Prostate gland (tissue), 2 donors: Measurements from ENCODE around the gene CSTPP1. TPM values are rescaled to one million over a fixed set of nuclear protein-coding genes. Genes with fewer than 3 reads are reported as not detected.

Experiments
- DNase-seq: peaks from one replicate; pipeline ENCODE4 v3.0.0-alpha.2; 2019; ENCODE audit warnings: low spot score
- H3K27ac ChIP-seq, 2 donors: fragments of 200-600 bp; sonication (generic); 2 replicates each; pipeline ENCODE4 v1.5.1; 2017 to 2019
- H3K27me3 ChIP-seq: fragments of 200-600 bp; sonication (generic); replicated peaks from 2 replicates; pipeline ENCODE4 v1.5.1; 2019; ENCODE audit not compliant: insufficient read depth
- H3K36me3 ChIP-seq, 2 donors: fragments of 200-600 bp; sonication (generic); 1 replicate in 1 of 2; 2 replicates in 1 of 2; pipeline versions ENCODE4 v1.5.1 to v1.8.1; 2017 to 2019
- H3K4me1 ChIP-seq: fragments of 200-600 bp; sonication (generic); replicated peaks from 2 replicates; pipeline ENCODE4 v1.5.1; 2019
- H3K4me3 ChIP-seq, 2 donors: fragments of 200-600 bp; sonication (generic); 2 replicates each; pipeline ENCODE4 v1.5.1; 2017 to 2019
- H3K9me3 ChIP-seq: fragments of 200-600 bp; sonication (generic); 2 replicates; pipeline ENCODE4 v1.5.1; 2017
- CTCF ChIP-seq, 4 experiments: fragments of 200-600 bp in 2 of 4; fragments of 450-650 bp in 2 of 4; sonication (generic) in 2 of 4; IDR thresholded peaks; 1 replicate in 3 of 4; 2 replicates in 1 of 4; pipeline ENCODE4 v1.5.1; 2016 to 2019; ENCODE audit warnings: antibody characterized with exemption in 4 of 4, mild to moderate bottlenecking in 2 of 4, moderate library complexity in 2 of 4
- POLR2A ChIP-seq: fragments of 450-650 bp; IDR thresholded peaks from one replicate; pipeline ENCODE4 v1.6.1; 2016; ENCODE audit warnings: antibody characterized with exemption, mild to moderate bottlenecking
- POLR2AphosphoS5 ChIP-seq: sonication (generic); formaldehyde crosslinking; IDR thresholded peaks from one replicate; pipeline ENCODE4 v1.6.1; 2017; ENCODE audit warnings: antibody characterized with exemption
- WGBS: methylation state at CpG from one replicate; pipeline ENCODE4 v1.1.5; 2018; 5-methylcytosine and 5-hydroxymethylcytosine counted together
- intact Hi-C: fragments of 100-400 bp; cut with DNase I; formaldehyde crosslinking; loops from one replicate; pipeline ENCODE4 v1.14.2; 2022
- total RNA-seq, 2 donors: library from RNA; depleted of rRNA; stranded (reverse); fragments of >200 nt; gene quantifications; one replicate each; pipeline ENCODE4 v1.1.0, GENCODE V29; 2016

The CSTPP1 gene
- total RNA-seq, 2 donors from 2014 or later, result 28.5 to 47.0 TPM

GRCh38 chr11:47178316-47178715, 241.8 kb downstream of the CSTPP1 start:
- 79% methylated on average over 11 of the region's 11 CpGs for WGBS
- Histone ChIP-seq H3K4me1 (peaks cover 6% of the 10 kb centered on the region), H3K27ac (peak overlapping the region; percentile 97 to 100), H3K9me3 (no peaks in the 10 kb centered on the region), H3K4me3 (no peak overlapping the region), H3K36me3 (peaks cover 0 to 3% of the 10 kb centered on the region in 2 donors), H3K27me3 (no peaks in the 10 kb centered on the region)
- no peak for TF ChIP-seq POLR2A
- TF ChIP-seq POLR2AphosphoS5, result no peak
- no peak for TF ChIP-seq CTCF (IDR thresholded peaks at IDR 0.05)
- intact Hi-C loops, result loop anchor here (5.0 kb wide), 2 partner anchors 39 to 174 kb away; partner anchors contain the start of gene MYBPC3
- DNase-seq, result no peak

DNA sequence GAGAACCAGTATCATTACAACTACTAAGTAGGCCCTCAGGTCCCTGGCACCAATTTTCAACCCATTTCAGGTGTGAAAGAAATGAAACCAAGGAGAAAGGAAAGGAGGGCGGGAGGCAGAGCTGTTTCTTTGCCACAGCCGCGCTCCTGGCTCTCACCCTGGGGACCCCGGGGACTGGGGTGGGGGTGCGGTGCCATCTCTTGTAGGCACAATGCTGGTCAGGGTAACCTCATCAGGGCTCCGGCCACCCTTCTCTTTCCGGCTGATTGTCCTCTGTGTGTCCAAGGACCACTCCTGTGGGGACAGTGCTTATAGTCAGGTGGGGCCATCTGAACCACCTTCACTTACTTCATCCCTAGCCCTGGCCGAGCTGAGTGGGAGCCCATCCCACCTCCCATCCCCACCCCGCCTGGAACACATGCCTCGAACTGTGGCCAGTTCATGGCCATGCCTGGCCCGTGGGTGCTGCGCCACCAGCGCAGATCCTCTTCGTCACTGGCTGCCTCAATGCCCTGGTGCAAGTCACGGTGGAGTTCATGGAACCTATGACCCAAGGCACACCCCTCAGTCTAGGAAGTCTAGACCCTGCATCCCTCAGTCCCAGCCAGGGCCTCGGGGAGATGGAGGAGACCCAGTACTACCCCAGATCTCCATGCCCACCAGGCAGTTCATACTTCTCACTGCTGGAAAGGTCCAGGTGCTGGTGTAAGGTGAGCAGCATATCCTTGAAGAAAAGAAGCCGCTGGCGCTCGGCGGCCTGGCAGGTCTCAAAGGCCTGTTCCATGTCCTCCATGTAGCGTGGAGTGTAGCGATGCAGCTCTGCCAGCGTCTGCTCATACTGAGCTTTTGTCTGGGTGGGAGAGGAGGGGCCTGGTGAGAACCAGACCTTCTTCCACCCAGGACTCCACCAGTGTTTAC, 242.4 kb downstream of the CSTPP1 start:
- Histone ChIP-seq H3K27me3 (no peaks in the 10 kb centered on the region), H3K36me3 (peaks cover 0 to 3% of the 10 kb centered on the region in 2 donors), H3K27ac (peak overlapping the region in 1 of 2 donors; percentile 97), H3K4me3 (no peak overlapping the region), H3K9me3 (no peaks in the 10 kb centered on the region), H3K4me1 (peaks cover 6% of the 10 kb centered on the region)
- 95% methylated on average over 23 of the region's 23 CpGs for WGBS
- DNase-seq, result no peak
- intact Hi-C loops, result loop anchor here (5.0 kb wide), 2 partner anchors 38 to 173 kb away; partner anchors contain the start of gene MYBPC3
- no peak for TF ChIP-seq CTCF (IDR thresholded peaks at IDR 0.05)
- no peak for TF ChIP-seq POLR2AphosphoS5

- 97% methylated on average over 1 of the region's 1 CpG for WGBS
- intact Hi-C loops, result loop anchor here (5.0 kb wide), 2 partner anchors 38 to 173 kb away; partner anchors contain the start of gene MYBPC3
- Histone ChIP-seq H3K9me3 (no peaks in the 10 kb centered on the region), H3K27ac (no peak overlapping the region), H3K27me3 (no peaks in the 10 kb centered on the region), H3K36me3 (peaks cover 0 to 3% of the 10 kb centered on the region in 2 donors), H3K4me3 (no peak overlapping the region), H3K4me1 (peaks cover 10% of the 10 kb centered on the region)
- no peak for TF ChIP-seq POLR2AphosphoS5
- TF ChIP-seq CTCF (IDR thresholded peaks at IDR 0.05), result peak in 2 of 4 experiments; percentile 32 to 51
- DNase-seq, result no peak
Measured at GRCh38 chr11:47179655-47179991, 243.1 kb downstream of the CSTPP1 start.

- whole genome bisulfite sequencing, result 91% methylated on average over 35 of the region's 35 CpGs
- Histone ChIP-seq H3K4me1 (peaks cover 13% of the 10 kb centered on the region), H3K27ac (no peak overlapping the region), H3K36me3 (peaks cover 0 to 3% of the 10 kb centered on the region in 2 donors), H3K4me3 (no peak overlapping the region), H3K9me3 (no peaks in the 10 kb centered on the region), H3K27me3 (no peaks in the 10 kb centered on the region)
- DNase-seq, result no peak
- intact Hi-C loops, result no loop called here
- no peak for TF ChIP-seq POLR2A
- no peak for TF ChIP-seq POLR2AphosphoS5
- TF ChIP-seq CTCF (IDR thresholded peaks at IDR 0.05), result no peak
Measured at GRCh38 chr11:47180006-47180787, 243.6 kb downstream of the CSTPP1 start.
